Activated CD8-positive, alpha-beta memory T cell treated with anti-CD3 and anti-CD28 coated beads for 4 hours (primary cell): Measurements from ENCODE around the gene CD2.

Experiments
- DNase-seq, 2 donors: peaks; one replicate each; pipeline ENCODE4 v3.0.0-alpha.2; 2020; ENCODE audit warnings: low read depth in 2 of 2

Gene CD2

DNA sequence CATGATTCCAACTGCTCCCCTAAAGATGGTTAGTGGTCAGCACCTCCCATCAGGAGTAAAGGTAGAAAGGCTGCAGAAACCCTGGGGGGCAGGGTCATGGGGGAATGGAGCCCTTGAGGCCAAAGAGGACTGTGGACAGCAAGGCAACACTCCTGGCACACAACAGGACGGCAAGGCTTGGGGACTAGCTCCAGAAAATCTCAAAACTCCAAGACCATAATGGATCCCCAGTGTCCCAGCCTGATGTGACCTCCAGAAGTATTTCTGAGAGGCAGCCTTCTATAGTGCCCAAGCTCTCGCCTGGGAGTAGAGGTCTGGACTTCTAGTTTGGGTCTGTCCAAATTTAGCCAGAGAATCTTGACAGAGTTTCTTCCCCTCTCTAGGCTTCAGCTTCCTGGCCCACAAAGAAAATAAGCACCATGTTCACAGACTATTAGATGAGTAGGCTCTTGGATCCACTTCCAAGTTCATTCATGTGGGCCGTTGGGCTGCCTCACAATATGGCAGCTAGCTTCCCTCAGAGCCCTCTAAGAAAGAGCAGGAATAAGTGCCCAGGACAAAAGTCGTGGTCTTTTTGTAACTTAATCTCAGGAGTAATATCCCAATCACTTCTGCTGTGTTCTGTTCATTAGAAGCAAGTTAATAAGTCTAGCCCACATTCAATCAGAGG, 6.9 kb downstream of the CD2 start:
- DNase-seq: no peak

DNA sequence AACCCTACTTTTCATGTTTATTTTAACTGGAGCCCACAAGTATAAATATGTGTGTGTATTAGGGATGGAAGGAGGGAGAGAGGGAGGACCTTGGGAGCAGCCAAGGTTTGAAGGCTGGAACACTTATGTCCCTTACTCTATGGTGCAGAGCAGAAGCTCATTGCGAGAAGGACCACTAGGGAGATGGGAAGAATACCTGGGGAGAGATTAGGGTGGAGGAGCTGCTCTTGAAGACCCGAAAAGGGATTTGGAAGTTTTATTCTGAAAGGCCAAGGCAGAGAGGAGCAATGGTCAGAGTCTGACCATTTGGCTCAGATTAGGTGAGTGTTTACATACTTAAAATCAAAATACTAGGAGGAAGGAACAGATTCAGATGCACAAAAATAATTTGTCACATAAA, 8.1 kb downstream of the CD2 start:
- no peak for DNase-seq

DNA sequence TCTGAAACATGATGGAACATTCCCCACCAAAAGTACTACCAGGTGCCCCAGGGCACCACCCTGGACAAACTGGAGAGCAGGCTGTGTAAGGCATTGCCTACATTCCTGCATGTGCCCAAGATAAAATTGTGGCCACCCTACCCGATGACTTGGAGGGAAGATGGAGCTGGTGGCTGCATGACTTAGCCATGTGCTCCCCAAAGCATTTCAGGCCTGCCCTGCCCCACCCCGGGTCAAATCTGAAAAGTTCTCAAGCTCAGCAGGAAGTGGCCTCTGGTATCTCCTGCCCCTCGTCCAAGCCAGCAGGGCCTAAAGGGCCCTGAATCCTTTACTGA, 8.5 kb downstream of the CD2 start:
- no peak for DNase-seq

DNA sequence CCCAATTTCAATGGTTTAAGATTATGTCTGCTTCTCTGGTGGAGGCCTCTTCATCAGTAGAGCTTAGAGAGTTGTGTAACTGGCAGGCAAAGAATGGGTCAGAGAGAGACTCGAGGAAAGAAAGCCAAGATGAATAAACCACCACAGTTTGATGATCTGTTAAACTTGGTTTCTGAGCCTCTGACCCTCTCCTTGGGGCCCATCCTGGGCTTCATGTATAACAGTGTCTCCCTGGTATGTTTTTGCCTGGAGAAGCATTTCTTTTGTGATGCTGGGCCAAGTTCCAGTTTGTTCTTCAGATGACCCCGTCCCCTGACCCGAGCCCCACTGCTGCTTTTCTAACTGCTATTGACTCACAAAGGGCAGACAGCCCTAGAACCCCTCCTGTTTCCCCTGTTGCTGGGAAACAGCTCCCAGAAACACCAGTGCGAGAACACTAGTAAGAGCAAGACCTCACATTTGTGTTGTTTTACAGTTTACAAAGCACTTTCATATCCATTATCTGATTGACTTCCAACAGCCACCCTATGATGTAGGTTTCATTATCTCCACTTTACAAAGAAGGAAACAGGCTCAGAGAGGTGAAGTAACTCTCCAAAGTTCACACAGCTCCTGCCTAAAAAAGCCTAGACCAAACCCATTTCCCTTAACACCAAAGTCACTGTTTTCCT, 9.0 kb downstream of the CD2 start:
- DNase-seq: no peak

DNA sequence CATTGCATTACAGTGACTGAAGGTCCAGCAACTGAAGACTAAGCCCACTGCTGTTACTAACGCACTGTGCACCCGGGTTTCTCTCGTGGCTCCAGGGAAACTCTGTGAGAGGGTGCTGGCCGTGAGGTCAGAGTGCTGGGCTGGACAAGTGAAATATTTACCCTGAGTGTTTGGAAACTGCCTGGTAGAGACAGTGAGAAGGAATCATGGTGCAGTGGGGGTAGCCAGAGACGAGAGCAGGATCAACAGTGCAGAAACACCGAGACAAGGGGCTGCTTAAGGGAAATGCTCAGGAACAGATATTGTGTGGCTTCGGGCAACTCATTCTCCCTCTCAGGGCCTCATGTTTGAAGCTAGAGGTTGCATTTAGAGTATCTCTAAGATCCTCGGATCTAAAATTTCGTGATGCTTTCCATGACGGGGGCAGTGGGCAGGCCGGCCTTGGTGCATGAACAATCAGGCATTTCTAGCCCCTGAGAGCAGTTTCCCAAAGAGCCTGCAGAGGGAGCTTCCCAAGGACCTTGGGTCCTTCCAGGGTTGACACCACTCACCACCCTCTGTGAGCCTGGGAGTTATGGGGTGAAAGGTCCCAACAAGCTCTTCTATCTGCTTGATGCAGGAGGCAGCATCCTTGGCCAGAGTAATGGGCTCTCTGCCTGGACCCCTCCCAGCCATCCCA, 9.7 kb downstream of the CD2 start:
- DNase-seq: no peak

DNA sequence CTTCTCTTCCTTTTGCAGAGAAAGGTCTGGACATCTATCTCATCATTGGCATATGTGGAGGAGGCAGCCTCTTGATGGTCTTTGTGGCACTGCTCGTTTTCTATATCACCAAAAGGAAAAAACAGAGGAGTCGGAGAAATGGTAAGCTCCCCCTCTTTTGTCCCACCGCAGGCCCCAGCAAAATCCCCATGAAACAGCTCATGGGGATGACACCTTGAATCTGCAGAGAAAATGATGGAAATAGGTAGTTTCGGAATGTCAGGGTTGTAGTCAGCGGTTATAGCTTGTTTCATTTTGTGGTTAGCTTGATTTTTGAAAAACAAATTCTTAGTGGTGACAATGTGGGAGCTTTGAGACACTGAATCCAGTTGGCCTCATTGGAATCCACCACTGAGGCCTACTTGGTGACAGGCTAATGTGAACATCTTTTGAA, 10.3 kb downstream of the CD2 start:
- no peak for DNase-seq

DNA sequence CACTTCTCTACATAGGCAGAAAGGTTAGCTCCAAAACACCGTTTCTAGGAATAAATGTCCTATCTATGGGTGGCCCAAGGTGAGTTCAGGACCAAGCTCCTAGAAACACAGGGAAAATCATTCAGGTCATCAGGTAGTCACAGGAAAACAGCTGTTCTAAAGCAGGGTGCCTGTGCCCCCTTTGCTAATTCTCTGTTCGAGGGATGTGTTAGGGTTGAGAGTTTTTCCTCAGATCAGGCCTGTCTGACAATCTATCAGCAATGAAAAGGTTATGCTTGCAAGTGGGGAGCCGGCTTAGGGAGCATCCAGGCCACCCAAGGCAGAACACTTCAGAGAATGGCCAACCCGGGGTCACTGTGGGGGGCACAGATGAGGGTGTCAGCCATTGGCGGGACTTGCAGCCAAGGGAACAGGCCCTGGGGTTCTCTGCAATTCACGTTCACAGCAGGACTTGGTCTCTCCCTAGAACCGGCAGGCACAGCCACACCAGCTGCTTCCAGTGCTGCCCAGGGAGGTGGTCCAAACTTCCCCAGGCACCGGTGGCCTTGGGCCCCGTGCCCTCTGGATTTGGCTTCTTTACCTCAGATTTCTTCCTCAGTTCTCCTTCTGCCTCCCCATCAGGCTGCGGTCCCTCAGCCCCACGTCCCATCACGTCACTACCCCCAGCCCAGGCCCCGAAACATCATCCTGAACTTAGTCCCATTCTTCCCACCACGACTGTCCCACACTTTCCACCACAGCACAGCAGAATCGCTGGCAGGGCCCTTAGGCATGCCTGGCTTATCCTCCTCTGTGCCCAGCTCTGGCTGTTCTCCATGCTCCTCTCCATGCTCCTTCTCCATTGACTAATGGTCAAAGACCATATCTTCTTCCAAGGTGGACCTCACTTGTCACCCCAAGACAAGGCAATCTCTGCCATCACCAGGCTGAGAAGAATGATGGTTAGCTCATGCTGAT, 11.0 kb downstream of the CD2 start:
- DNase-seq: no peak

DNA sequence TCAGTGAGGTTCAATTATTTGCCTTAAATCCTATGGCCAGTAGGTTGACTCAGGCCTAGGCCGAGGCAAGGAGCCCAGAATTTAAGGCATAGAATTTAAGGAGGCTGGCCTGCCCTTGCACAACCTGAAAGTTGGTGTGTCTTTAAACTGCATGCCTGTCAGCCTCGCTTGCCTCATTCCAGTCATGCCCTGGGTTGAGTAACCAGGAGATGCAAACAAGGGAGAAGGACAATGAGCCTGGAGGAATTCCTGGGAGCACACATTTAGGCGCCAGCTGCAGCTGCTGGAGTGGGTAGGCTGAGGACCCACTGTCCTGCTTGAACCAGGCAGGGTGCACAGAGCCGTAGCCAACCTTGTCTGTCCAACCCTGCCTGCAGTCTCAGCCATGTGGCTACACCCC, 11.7 kb downstream of the CD2 start:
- no peak for DNase-seq

DNA sequence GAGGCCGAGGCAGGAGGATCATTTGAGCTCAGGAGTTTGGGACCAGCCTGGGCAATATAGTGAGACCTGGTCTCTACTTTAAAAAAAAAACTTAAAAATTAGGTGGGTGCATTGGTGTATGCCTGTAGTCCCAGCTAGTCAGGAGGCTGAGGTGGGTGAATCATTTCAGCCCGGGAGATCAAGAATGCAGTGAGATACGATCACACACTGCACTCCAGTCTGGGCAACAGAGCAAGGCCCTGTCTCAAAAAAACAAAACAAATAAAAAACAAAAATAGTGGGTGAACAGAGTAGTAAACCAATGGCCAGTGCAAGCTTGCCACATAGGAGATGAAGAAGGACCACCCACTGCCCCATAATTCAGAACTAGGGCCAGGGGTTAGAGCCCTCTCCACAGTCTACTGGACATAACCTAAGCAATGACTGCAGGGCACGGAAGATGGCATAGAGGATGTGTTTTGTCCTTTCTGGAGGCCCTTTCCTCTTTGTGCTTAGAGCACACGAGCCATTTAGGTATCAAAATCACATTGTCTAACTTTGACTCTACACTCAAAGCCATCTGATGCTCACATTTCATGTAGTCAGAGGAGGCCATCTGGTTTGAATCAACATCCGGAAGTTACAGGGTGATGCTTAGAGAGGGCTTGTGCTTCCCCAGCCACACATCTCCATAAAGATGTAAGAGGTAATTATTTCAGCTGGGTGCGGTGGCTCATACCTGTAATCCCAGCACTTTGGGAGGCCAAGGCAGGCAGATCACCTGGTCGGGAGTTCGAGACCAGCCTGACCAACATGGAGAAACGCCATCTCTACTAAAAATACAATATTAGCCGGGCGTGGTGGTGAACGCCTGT, 12.6 kb downstream of the CD2 start:
- DNase-seq: no peak

DNA sequence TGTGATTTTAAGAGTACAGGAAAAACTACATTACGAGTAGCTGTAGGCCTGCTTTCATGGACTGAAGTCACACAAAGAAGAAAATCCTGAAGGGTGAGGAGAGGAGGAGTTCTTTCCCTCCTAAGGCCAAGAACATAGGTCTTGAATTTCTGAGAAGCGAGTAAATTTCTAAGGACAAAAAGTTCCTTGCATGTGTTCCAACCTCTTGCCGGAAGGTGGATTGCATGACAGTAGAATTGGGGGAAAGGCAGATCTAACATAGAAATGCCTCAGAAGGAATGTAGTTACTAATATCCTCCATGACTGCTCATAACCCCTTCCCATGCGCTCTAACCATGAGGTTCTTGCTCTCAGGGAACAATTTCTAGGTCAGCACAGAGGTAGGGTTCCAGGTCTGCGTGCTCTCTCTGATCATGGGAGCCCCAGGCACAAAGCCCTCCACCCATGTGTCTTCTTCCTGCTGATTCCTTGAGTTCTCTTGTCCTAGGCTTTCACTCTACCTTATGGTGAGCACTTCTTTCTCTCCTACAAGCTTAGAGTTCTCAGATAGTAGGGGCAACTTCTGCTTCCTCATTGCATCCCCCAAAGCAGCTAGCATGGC, 13.7 kb downstream of the CD2 start:
- DNase-seq: no peak

DNA sequence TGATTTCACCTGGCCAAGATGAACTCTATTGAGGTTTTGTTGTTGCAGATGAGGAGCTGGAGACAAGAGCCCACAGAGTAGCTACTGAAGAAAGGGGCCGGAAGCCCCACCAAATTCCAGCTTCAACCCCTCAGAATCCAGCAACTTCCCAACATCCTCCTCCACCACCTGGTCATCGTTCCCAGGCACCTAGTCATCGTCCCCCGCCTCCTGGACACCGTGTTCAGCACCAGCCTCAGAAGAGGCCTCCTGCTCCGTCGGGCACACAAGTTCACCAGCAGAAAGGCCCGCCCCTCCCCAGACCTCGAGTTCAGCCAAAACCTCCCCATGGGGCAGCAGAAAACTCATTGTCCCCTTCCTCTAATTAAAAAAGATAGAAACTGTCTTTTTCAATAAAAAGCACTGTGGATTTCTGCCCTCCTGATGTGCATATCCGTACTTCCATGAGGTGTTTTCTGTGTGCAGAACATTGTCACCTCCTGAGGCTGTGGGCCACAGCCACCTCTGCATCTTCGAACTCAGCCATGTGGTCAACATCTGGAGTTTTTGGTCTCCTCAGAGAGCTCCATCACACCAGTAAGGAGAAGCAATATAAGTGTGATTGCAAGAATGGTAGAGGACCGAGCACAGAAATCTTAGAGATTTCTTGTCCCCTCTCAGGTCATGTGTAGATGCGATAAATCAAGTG, 14.3 kb downstream of the CD2 start:
- no peak for DNase-seq

DNA sequence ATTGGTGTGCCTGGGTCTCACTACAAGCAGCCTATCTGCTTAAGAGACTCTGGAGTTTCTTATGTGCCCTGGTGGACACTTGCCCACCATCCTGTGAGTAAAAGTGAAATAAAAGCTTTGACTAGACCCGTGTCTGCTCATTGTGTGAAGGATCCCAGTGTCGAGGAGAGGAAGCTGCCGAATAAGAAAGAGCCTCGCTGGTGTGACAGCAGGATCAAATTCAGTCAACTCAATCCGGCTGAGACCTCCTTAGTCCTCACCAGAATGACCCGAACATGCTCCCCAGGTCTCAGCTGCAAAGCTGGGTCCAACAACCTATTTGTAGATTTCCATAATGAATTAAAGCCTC, 14.8 kb downstream of the CD2 start:
- DNase-seq: no peak

DNA sequence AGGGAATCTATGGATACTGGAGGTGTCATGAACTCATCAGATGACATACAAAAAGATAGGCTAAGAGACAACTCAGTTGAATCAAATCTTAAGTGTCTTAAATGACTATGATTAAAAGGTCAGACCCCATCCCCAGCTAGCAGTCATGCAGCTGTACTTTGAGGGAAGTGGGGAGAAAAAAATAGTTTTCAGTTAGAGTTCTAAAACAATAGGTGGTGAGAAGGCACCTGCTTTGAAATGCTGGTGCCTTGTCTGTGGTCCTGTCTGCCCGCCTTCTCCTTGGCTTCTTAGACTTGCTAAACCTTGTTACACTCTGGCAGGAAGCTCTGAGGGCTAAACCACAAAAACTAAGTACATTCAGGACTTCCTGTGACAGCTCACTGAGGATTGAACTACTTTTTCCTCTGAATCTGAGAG, 15.3 kb downstream of the CD2 start:
- peak; percentile 53 to 65 for DNase-seq

DNA sequence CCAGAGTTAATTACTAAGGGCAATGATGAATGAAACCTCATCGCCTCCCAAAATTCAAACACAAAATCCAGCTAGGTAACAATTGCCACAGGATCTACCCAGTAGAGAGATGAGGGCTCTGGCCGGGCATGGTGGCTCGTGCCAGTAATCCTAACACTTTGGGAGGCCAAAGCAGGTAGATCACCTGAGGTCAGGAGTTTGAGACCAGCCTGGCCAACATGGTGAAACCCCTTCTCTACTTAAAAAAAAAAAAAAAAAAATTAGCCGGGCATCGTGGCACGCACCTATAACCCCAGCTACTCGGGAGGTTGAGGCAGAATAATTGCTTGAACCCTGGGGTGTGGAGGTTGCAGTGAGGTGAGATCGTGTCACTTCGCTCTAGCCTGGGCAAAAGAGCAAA, 15.8 kb downstream of the CD2 start:
- no peak for DNase-seq

DNA sequence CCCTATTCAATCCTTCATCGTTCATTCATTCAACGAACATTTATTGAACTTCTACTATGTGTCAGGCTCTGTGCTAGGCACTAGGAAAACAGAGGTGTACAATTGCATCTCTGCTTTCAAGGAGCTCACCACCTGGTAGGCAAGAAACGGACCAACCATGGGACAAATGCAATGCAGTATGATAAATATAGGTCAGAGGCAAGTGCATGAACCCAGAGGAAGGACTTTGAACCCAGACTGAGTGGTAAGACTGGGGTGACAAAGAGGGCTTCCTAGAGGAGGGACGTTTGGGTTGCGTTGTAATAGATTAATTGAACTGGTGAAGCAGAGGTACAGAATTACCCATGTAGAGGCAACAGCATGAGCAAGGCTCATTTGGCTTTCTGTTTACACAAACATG, 16.4 kb downstream of the CD2 start:
- DNase-seq: no peak

DNA sequence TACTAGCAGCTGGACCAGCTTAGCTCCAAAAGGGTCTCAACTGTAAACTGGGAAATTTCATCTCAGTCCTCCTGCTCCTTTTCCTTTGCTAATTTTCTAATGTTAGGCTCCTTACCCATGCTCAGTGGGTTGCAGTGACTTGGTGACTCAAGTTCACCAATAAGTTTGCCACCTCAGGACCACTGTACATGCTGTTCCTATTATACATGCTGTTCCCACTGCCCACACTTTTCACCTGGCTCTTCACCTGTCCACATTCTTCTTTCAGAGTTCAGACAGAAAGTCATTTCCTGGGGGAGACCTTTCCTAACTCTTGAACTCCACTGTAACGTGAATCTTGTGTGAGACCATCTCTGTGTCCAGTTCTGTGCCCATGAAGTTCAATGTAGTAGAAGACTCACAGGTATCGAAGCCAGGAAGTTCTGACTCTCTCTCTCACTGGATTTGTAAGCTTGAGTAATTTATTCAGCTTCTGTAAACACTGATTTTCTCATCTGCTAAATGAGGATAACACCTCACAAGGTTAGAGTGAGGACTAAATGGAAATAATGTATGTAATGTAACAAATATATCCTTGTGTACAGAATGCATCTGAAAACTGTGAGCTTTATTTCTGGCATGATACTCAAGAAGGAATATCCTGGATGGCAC, 17.9 kb downstream of the CD2 start:
- no peak for DNase-seq

DNA sequence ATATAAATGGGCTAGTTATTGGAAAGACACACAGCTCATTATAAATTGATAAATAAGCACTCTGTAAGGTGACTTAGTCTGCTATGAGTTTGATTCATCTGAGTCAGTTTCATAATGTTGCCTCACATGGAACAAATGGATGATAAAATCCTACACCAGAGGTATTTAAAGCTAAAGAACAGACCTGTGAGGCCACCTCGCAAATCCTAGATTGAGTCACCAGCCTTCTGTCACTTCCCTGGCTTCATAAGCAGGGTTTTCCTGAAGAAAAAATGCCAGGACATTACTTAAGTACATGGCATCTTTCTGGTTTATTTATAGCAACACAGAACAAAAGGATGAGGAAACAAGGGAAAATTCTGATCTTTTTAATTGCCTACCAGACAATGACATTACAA, 18.4 kb downstream of the CD2 start:
- DNase-seq: no peak

DNA sequence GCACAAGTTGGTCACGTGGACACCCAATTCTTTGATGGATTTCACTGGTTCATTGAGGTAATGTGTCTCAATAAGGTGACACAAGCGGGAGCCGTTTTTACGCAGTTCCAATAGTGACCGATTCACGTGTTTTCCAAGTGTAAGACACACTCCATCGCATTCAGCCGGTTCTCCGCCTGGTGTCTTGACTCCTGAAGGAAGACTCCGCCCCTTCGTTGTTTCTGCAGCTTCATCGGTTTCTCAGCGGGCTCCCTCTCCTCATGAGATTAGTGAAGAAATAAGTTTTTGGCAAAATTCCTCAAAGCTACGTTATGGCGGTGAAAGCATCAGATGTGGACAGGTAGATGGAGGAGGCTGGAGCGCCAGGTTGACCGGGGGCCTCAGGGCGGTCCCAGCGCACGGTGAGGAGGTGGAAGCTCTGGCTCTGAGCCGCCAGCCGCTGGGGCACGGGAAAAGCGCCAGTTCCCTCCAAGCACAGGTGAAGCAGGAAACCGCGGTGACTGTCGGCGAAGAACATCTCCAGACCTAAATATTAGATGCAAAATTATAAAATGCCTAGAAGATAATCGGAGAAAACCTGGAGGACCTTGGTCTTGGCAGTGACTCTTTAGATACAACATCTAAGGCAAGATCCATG, 21.0 kb downstream of the CD2 start:
- no peak for DNase-seq
